Ishikawa (cell line): Measurements from ENCODE around the gene DRGX.

ENCODE experiments used
- CEBPB ChIP-seq: IDR thresholded peaks from 2 replicates; pipeline ENCODE4 v1.6.1; 2012
- CREB1 ChIP-seq: IDR thresholded peaks from 2 replicates; pipeline ENCODE4 v1.6.1; 2012; ENCODE audit warnings: low read depth
- EGR1 ChIP-seq: IDR thresholded peaks from 2 replicates; pipeline ENCODE4 v1.6.1; 2012
- EP300 ChIP-seq: IDR thresholded peaks from 2 replicates; pipeline ENCODE4 v1.6.1; 2012; ENCODE audit warnings: borderline replicate concordance
- FOXM1 ChIP-seq: IDR thresholded peaks from 2 replicates; pipeline ENCODE4 v1.6.1; 2012; ENCODE audit warnings: low read depth, borderline replicate concordance
- MAX ChIP-seq: IDR thresholded peaks from 2 replicates; pipeline ENCODE4 v1.6.1; 2012
- NFIC ChIP-seq: IDR thresholded peaks from 2 replicates; pipeline ENCODE4 v1.6.1; 2012
- RAD21 ChIP-seq: IDR thresholded peaks from 2 replicates; pipeline ENCODE4 v1.6.1; 2012; ENCODE audit warnings: low read depth
- TAF1 ChIP-seq: IDR thresholded peaks from 2 replicates; pipeline ENCODE4 v1.6.1; 2012; ENCODE audit warnings: low read depth, mild to moderate bottlenecking
- TCF12 ChIP-seq: IDR thresholded peaks from 2 replicates; pipeline ENCODE4 v1.6.1; 2012; ENCODE audit warnings: low read depth
- TEAD4 ChIP-seq: IDR thresholded peaks from 2 replicates; pipeline ENCODE4 v1.6.1; 2012
- YY1 ChIP-seq: IDR thresholded peaks from 2 replicates; pipeline ENCODE4 v1.6.1; 2012; ENCODE audit warnings: low read depth
- ZBTB7A ChIP-seq: IDR thresholded peaks from 2 replicates; pipeline ENCODE4 v1.6.1; 2012; ENCODE audit warnings: low read depth
- TF ChIP-seq, protein P1 (sequence below): IDR thresholded peaks from 2 replicates; pipeline ENCODE4 v1.6.1; 2012; ENCODE audit warnings: low read depth, mild to moderate bottlenecking
- TF ChIP-seq, protein P2 (sequence below): IDR thresholded peaks from 2 replicates; pipeline ENCODE4 v1.6.1; 2012

The DRGX gene

DNA sequence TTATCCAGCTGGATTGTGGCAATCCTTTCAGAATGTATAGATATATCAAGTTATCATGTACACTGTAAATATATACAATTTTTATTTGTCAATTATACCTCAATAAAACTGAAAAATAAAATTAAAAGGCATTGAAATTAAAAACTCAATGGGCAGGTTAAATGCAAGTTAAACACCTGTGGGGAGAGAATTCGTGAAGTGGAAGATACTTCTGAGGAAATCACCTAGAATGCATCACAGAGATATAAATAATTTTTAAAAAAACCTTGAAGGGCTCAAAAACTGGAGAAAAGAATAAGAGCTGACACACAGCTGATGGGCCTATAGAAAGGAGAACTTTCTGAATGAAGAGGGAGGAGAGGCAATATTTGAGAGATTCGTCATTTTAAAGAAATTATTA is 37.2 kb upstream of the DRGX start:
- TF ChIP-seq EP300 (no peak), TCF12 (no peak), CEBPB (no peak), ZBTB7A (no peak), MAX (no peak), YY1 (no peak), CREB1 (no peak), NFIC (no peak), FOXM1 (no peak), RAD21 (no peak), EGR1 (no peak), TAF1 (no peak)
- TF ChIP-seq, protein P1, sequence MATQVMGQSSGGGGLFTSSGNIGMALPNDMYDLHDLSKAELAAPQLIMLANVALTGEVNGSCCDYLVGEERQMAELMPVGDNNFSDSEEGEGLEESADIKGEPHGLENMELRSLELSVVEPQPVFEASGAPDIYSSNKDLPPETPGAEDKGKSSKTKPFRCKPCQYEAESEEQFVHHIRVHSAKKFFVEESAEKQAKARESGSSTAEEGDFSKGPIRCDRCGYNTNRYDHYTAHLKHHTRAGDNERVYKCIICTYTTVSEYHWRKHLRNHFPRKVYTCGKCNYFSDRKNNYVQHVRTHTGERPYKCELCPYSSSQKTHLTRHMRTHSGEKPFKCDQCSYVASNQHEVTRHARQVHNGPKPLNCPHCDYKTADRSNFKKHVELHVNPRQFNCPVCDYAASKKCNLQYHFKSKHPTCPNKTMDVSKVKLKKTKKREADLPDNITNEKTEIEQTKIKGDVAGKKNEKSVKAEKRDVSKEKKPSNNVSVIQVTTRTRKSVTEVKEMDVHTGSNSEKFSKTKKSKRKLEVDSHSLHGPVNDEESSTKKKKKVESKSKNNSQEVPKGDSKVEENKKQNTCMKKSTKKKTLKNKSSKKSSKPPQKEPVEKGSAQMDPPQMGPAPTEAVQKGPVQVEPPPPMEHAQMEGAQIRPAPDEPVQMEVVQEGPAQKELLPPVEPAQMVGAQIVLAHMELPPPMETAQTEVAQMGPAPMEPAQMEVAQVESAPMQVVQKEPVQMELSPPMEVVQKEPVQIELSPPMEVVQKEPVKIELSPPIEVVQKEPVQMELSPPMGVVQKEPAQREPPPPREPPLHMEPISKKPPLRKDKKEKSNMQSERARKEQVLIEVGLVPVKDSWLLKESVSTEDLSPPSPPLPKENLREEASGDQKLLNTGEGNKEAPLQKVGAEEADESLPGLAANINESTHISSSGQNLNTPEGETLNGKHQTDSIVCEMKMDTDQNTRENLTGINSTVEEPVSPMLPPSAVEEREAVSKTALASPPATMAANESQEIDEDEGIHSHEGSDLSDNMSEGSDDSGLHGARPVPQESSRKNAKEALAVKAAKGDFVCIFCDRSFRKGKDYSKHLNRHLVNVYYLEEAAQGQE = no peak
- TF ChIP-seq, protein P2, sequence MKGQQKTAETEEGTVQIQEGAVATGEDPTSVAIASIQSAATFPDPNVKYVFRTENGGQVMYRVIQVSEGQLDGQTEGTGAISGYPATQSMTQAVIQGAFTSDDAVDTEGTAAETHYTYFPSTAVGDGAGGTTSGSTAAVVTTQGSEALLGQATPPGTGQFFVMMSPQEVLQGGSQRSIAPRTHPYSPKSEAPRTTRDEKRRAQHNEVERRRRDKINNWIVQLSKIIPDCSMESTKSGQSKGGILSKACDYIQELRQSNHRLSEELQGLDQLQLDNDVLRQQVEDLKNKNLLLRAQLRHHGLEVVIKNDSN = no peak

DNA sequence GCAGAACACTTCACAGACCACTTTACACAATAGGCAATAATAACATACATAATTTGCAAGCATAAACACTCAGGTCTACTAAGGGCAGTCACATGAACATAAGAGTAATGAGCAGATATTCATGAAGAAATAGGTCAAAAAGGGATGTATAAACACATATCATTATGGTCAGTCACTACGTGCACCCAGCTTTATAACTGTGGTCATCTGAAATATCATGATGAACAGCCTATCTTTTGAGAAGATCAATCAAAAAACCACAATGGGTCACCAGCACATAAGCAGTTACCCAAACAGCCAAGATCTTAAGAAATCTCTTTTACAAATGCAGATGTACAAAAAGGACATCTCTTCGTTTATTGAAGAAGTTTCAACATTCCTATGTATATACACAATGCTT is 35.5 kb upstream of the DRGX start:
- TF ChIP-seq CREB1 (no peak), TEAD4 (no peak), EGR1 (no peak), RAD21 (no peak), MAX (no peak), CEBPB (no peak), FOXM1 (no peak), EP300 (no peak), ZBTB7A (no peak), TCF12 (no peak)
- TF ChIP-seq, protein P2 = no peak

- TF ChIP-seq CEBPB (no peak), NFIC (no peak), EP300 (no peak), FOXM1 (no peak), TEAD4 (no peak), CREB1 (no peak)
- TF ChIP-seq, protein P2 = no peak
Measured at GRCh38 chr10:49429458-49429857, 33.6 kb upstream of the DRGX start.

DNA sequence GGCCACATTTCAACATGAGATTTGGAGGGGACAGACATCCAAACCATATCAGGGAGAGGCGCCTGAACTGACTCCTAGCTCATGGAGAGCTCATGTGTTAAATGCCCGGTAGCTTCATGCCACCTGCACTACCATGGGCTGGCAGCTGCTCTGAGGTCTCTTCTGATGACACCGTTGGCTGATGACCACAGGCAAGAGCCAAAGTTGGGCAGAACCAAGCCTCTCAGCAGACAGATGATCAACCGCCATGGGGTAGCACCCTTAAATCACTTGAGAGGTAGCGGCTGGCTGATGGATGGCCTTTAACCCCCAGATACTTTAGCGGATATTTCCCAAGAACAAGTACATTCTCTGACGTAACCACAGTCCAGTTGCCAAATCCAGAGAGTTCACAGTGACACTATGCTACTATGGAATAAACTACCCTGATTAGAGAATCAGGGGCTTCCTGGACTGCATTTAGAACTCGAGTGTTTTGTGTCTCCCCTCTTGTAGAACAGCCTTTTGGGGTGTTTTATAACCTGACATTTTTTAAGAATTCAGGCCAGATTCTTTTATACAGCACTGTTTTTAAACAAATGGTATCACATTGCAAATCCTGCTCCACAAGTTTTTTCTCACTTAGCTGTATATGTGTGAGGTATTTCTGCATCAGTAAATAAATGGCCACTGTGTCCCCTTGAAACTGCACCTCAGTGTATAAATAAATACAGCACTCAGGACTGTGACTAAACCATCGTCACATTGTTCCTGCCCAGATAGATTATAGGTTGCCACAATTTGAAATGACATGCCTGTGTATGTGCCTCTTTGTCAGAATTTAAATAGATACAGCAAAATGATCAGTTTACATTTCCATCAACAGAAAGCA is 30.8 kb upstream of the DRGX start:
- TF ChIP-seq ZBTB7A = no peak
- no peak for TF ChIP-seq FOXM1
- TF ChIP-seq, protein P1 = no peak
- TF ChIP-seq, protein P2 = no peak
- no peak for TF ChIP-seq CREB1
- TF ChIP-seq TEAD4 = no peak
- TF ChIP-seq CEBPB = no peak
- TF ChIP-seq YY1 = no peak
- no peak for TF ChIP-seq MAX
- TF ChIP-seq EGR1 = no peak
- no peak for TF ChIP-seq RAD21
- TF ChIP-seq TAF1 = no peak
- no peak for TF ChIP-seq EP300
